Astrocyte (in vitro differentiated cells and primary cell): Measurements from ENCODE around the gene MYH11. TPM values are rescaled to one million over a fixed set of nuclear protein-coding genes. Genes with fewer than 3 reads are reported as not detected.
"Not testable (repeated sequence)": the region's sequence is repeated elsewhere in the genome, so short reads cannot be mapped to it uniquely, and the experiment has no call there.

Source experiments
- DNase-seq: peaks from one replicate; pipeline ENCODE4 v3.0.0-alpha.2; 2010; ENCODE audit warnings: low read depth
- FAIRE-seq: peaks from 2 replicates; lab custom pipeline; 2011; peaks lifted over from hg19 to GRCh38; lab: Jason Lieb, UNC
- H2AFZ ChIP-seq: 2 replicates; pipeline ENCODE4 v1.6.0; 2012; ENCODE audit warnings: low read depth, low read length, inconsistent platforms
- H3K27ac ChIP-seq: 2 replicates; pipeline ENCODE4 v1.5.1; 2011; ENCODE audit warnings: low read depth, low read length, inconsistent platforms
- H3K27me3 ChIP-seq: 2 replicates; pipeline ENCODE4 v1.6.0; 2011; ENCODE audit warnings: low read length, inconsistent platforms; ENCODE audit not compliant: insufficient read depth
- H3K36me3 ChIP-seq: 2 replicates; pipeline ENCODE4 v1.5.1; 2011; ENCODE audit warnings: low read length, inconsistent platforms; ENCODE audit not compliant: insufficient read depth
- H3K4me1 ChIP-seq: 2 replicates; pipeline ENCODE4 v1.5.1; 2011; ENCODE audit warnings: low read length, inconsistent platforms; ENCODE audit not compliant: insufficient read depth
- H3K4me2 ChIP-seq: 2 replicates; pipeline ENCODE4 v1.6.0; 2012; ENCODE audit warnings: low read length, inconsistent platforms
- H3K4me3 ChIP-seq: 2 replicates; pipeline ENCODE4 v1.5.1; 2011; ENCODE audit warnings: low read depth, mild to moderate bottlenecking, low read length, inconsistent platforms; ENCODE audit not compliant: insufficient read depth
- H3K79me2 ChIP-seq: 2 replicates; pipeline ENCODE4 v1.6.0; 2012; ENCODE audit warnings: mild to moderate bottlenecking, low read length, inconsistent platforms; ENCODE audit not compliant: insufficient read depth
- H3K9ac ChIP-seq: 2 replicates; pipeline ENCODE4 v1.6.0; 2012; ENCODE audit warnings: mild to moderate bottlenecking, low read length, inconsistent platforms
- H3K9me3 ChIP-seq: 2 replicates; pipeline ENCODE4 v1.5.1; 2012; ENCODE audit warnings: low read depth, mild to moderate bottlenecking, low read length, inconsistent platforms; ENCODE audit not compliant: insufficient read depth
- H4K20me1 ChIP-seq: 2 replicates; pipeline ENCODE4 v1.6.0; 2012; ENCODE audit warnings: low read length, inconsistent platforms; ENCODE audit not compliant: insufficient read depth
- H3K27ac Mint-ChIP-seq: one replicate; pipeline ENCODE4 v1.8.0; 2021; ENCODE audit warnings: mild to moderate bottlenecking, mixed read lengths; ENCODE audit not compliant: unreplicated experiment
- H3K27me3 Mint-ChIP-seq: one replicate; pipeline ENCODE4 v1.8.0; 2021; ENCODE audit warnings: low read depth, mixed read lengths; ENCODE audit not compliant: unreplicated experiment
- H3K36me3 Mint-ChIP-seq: one replicate; pipeline ENCODE4 v1.8.0; 2021; ENCODE audit warnings: low read depth, mixed read lengths; ENCODE audit not compliant: unreplicated experiment
- H3K4me1 Mint-ChIP-seq: one replicate; pipeline ENCODE4 v1.8.0; 2021; ENCODE audit warnings: low read depth, mixed read lengths; ENCODE audit not compliant: unreplicated experiment
- H3K4me3 Mint-ChIP-seq: one replicate; pipeline ENCODE4 v1.8.0; 2021; ENCODE audit warnings: mild to moderate bottlenecking, moderate library complexity, mixed read lengths; ENCODE audit not compliant: unreplicated experiment
- H3K9me3 Mint-ChIP-seq: one replicate; pipeline ENCODE4 v1.8.0; 2021; ENCODE audit warnings: mild to moderate bottlenecking, mixed read lengths; ENCODE audit not compliant: unreplicated experiment
- CTCF ChIP-seq: IDR thresholded peaks from 2 replicates; pipeline ENCODE4 v1.5.1; 2011; ENCODE audit warnings: low read depth, mild to moderate bottlenecking, inconsistent platforms, low read length, moderate library complexity; ENCODE audit not compliant: insufficient read depth
- EZH2 ChIP-seq: IDR thresholded peaks from 2 replicates; pipeline ENCODE4 v1.6.1; 2012; ENCODE audit warnings: mild to moderate bottlenecking, low read length, inconsistent platforms; ENCODE audit not compliant: insufficient read depth
- total RNA-seq: library from RNA; stranded (reverse); gene quantifications from 2 replicates; pipeline ENCODE4 v1.2.1, GENCODE V29; 2021

MYH11 gene
- total RNA-seq, 1 donor from 2014 or later: 1.0 TPM

GRCh38 chr16:15701367-15701766 is 155.5 kb downstream of the MYH11 start:
- H3K9me3 Mint-ChIP-seq: no peaks in the 10 kb centered on the region
- Histone ChIP-seq H3K9ac (no peak overlapping the region), H2AFZ (no peak overlapping the region), H3K27me3 (no peaks in the 10 kb centered on the region), H3K79me2 (no peaks in the 10 kb centered on the region), H3K36me3 (peaks cover 26% of the 10 kb centered on the region), H3K9me3 (no peaks in the 10 kb centered on the region), H4K20me1 (peaks cover 11% of the 10 kb centered on the region), H3K27ac (no peak overlapping the region), H3K4me2 (no peak overlapping the region), H3K4me1 (peaks cover 10% of the 10 kb centered on the region), H3K4me3 (no peak overlapping the region)
- H3K36me3 Mint-ChIP-seq: peaks cover 13% of the 10 kb centered on the region
- H3K27ac Mint-ChIP-seq: no peak overlapping the region
- DNase-seq: no peak
- H3K4me3 Mint-ChIP-seq: no peak overlapping the region
- TF ChIP-seq CTCF (no peak), EZH2 (no peak)
- FAIRE-seq: no peak
- H3K4me1 Mint-ChIP-seq: peaks cover 12% of the 10 kb centered on the region
- H3K27me3 Mint-ChIP-seq: no peaks in the 10 kb centered on the region

- Mint-ChIP-seq H3K36me3 (peaks cover 9% of the 10 kb centered on the region), H3K27me3 (no peaks in the 10 kb centered on the region), H3K27ac (no peak overlapping the region), H3K9me3 (no peaks in the 10 kb centered on the region), H3K4me1 (peaks cover 12% of the 10 kb centered on the region), H3K4me3 (no peak overlapping the region)
- Histone ChIP-seq H3K36me3 (peaks cover 29% of the 10 kb centered on the region), H3K9me3 (no peaks in the 10 kb centered on the region), H3K4me1 (peaks cover 10% of the 10 kb centered on the region), H3K27ac (no peak overlapping the region), H3K27me3 (no peaks in the 10 kb centered on the region), H2AFZ (no peak overlapping the region), H3K9ac (no peak overlapping the region), H3K4me3 (no peak overlapping the region), H4K20me1 (peaks cover 6% of the 10 kb centered on the region), H3K79me2 (no peaks in the 10 kb centered on the region), H3K4me2 (no peak overlapping the region)
- FAIRE-seq: no peak
- TF ChIP-seq CTCF (no peak), EZH2 (no peak)
- no peak for DNase-seq
These were observed 157.0 kb downstream of the MYH11 start for GRCh38 chr16:15699819-15700218.

GRCh38 chr16:15694499-15694898 is 162.3 kb downstream of the MYH11 start:
- Histone ChIP-seq H4K20me1 (no peaks in the 10 kb centered on the region), H3K9me3 (no peaks in the 10 kb centered on the region), H2AFZ (no peak overlapping the region), H3K4me1 (no peaks in the 10 kb centered on the region), H3K79me2 (no peaks in the 10 kb centered on the region), H3K27me3 (no peaks in the 10 kb centered on the region), H3K4me2 (no peak overlapping the region), H3K9ac (no peak overlapping the region), H3K27ac (no peak overlapping the region), H3K4me3 (no peak overlapping the region), H3K36me3 (peaks cover 32% of the 10 kb centered on the region)
- no peak for FAIRE-seq
- H3K4me3 Mint-ChIP-seq: no peak overlapping the region
- peaks cover 12% of the 10 kb centered on the region for H3K36me3 Mint-ChIP-seq
- no peaks in the 10 kb centered on the region for H3K9me3 Mint-ChIP-seq
- H3K27ac Mint-ChIP-seq: no peak overlapping the region
- H3K4me1 Mint-ChIP-seq: no peaks in the 10 kb centered on the region
- no peak for DNase-seq
- no peak for TF ChIP-seq EZH2
- no peak for TF ChIP-seq CTCF
- no peaks in the 10 kb centered on the region for H3K27me3 Mint-ChIP-seq

GRCh38 chr16:15692508-15692907 is 164.3 kb downstream of the MYH11 start:
- not testable (repeated sequence) for H2AFZ ChIP-seq, H3K27ac ChIP-seq, H3K9ac ChIP-seq, H3K27ac Mint-ChIP-seq, H3K4me1 ChIP-seq, H3K9me3 ChIP-seq, H4K20me1 ChIP-seq, H3K4me3 ChIP-seq, H3K27me3 ChIP-seq, FAIRE-seq, H3K79me2 ChIP-seq, H3K4me2 ChIP-seq, H3K4me1 Mint-ChIP-seq, H3K9me3 Mint-ChIP-seq, DNase-seq, H3K36me3 Mint-ChIP-seq, H3K27me3 Mint-ChIP-seq, H3K4me3 Mint-ChIP-seq
- H3K36me3 ChIP-seq: peaks cover 31% of the 10 kb centered on the region
